ENCODE measurements around the gene VPS13D. TPM values are rescaled to one million over a fixed set of nuclear protein-coding genes. Genes with fewer than 3 reads are reported as not detected.

The VPS13D gene
- total and polyA plus RNA-seq, 2 of the 4 experiments (the other 2 are of a cell fraction) = 9.0 to 16.3 TPM

- Histone ChIP-seq H2BK20ac (ENCODE audit: low read depth, low read length) (no peak overlapping the region), H4K91ac (ENCODE audit: insufficient read depth, low read depth, low read length) (no peak overlapping the region), H3K4me3 (ENCODE audit: insufficient read depth, low read depth, low read length) (no peak overlapping the region), H3K4me1 (ENCODE audit: control insufficient read depth, insufficient read depth, low read length) (no peaks in the 10 kb centered on the region), H4K20me1 (ENCODE audit: insufficient read depth, low read length) (no peaks in the 10 kb centered on the region), H3K27ac (ENCODE audit: insufficient read depth, low read length) (no peak overlapping the region), H2BK120ac (ENCODE audit: low read depth, low read length) (no peak overlapping the region), H2AFZ (replicated peaks; ENCODE audit: low read length, poor library complexity) (no peak overlapping the region), H3K9me3 (ENCODE audit: control insufficient read depth, insufficient read depth, low read length) (no peaks in the 10 kb centered on the region), H3K56ac (ENCODE audit: extremely low read depth, insufficient read depth, low read length) (no peak overlapping the region), H3K4me2 (ENCODE audit: low read depth, low read length) (no peak overlapping the region), H3K36me3 (ENCODE audit: control insufficient read depth, insufficient read depth, low read length) (peaks cover 19% of the 10 kb centered on the region), H2BK5ac (ENCODE audit: low read depth, low read length, poor library complexity, severe bottlenecking) (no peak overlapping the region), H3K23ac (ENCODE audit: low read depth, low read length) (no peak overlapping the region), H3K9ac (ENCODE audit: low read depth, low read length) (no peak overlapping the region), H3K14ac (replicated peaks; ENCODE audit: low read depth, low read length) (no peak overlapping the region), H2BK15ac (ENCODE audit: low read depth, low read length) (no peak overlapping the region), H3K27me3 (ENCODE audit: control insufficient read depth, insufficient read depth, low read length) (no peaks in the 10 kb centered on the region), H2AK9ac (replicated peaks; ENCODE audit: low read depth, low read length, poor library complexity) (no peak overlapping the region), H3K18ac (ENCODE audit: low read depth, low read length) (no peak overlapping the region), H3K79me1 (ENCODE audit: low read depth in 1 of 2, low read length in 2 of 2) (no peaks in the 10 kb centered on the region), H2AK5ac (ENCODE audit: low read depth, low read length) (no peak overlapping the region), H3K4ac (ENCODE audit: low read depth, low read length) (no peak overlapping the region), H4K8ac (ENCODE audit: low read depth in 2 of 2, low read length in 2 of 2) (no peak overlapping the region), H3K9me1 (ENCODE audit: insufficient read depth, low read length) (no peaks in the 10 kb centered on the region), H4K5ac (ENCODE audit: low read depth, low read length) (no peak overlapping the region)
- 91% methylated on average over 9 of the region's 20 CpGs; no CpG with 5 or more reads in 1 of the 2 experiments for WGBS, 2 experiments (ENCODE audit: extremely low coverage in 2 of 2, insufficient read length in 1 of 2)
- no peak for TF ChIP-seq FOS (IDR thresholded peaks at IDR 0.05; ENCODE audit: low read depth, low read length)
- TF ChIP-seq USF2 (IDR thresholded peaks at IDR 0.05; ENCODE audit: low read depth, low read length) = no peak
- no peak for TF ChIP-seq BHLHE40 (IDR thresholded peaks at IDR 0.05; ENCODE audit: low read depth, low read length)
- TF ChIP-seq POLR2A (IDR thresholded peaks at IDR 0.05; ENCODE audit: low read depth, low read length) = no peak
- TF ChIP-seq SMC3 (IDR thresholded peaks at IDR 0.05; ENCODE audit: low read depth, low read length) = no peak
- POLR2A ChIA-PET (ENCODE audit: unreplicated experiment) = no interaction called here
- CTCF ChIA-PET = no interaction called here
- dilution Hi-C loops (cut with HindIII; ENCODE audit: low sequenced_read_pairs, unreplicated experiment) = no loop called here
- intact Hi-C loops (cut with micrococcal nuclease) = no loop called here
- BruUV-seq (replicated peaks) = no TSS peak
- ATAC-seq (ENCODE audit: low read depth) (no peak), DNase-seq (no peak)
- in situ Hi-C loops (cut with MboI; ENCODE audit: low sequenced_read_pairs) = no loop called here
Measured at GRCh38 chr1:12203216-12204007, 26.4 kb upstream of the VPS13D start.
